Endothelial cell of umbilical vein (primary cell): Measurements from ENCODE around the gene PTGER3. TPM values are rescaled to one million over a fixed set of nuclear protein-coding genes. Genes with fewer than 3 reads are reported as not detected.

Experiments used
- BruUV-seq: library from RNA; stranded (reverse); fragments of 400-500 nt; replicated peaks from 2 replicates; lab custom pipeline; 2021; lab: Mats Ljungman, UMichigan
- CTCF ChIA-PET: fragments of 300-600, 350-600 bp; sonication (Branson Sonifier 250); formaldehyde crosslinking; loops from one replicate; lab custom pipeline; 2021; ENCODE audit warnings: antibody characterized with exemption, inconsistent platforms; lab: Charles Lee
- POLR2A ChIA-PET: fragments of 300-600, 350-600 bp; sonication (Branson Sonifier 250); formaldehyde crosslinking; loops from one replicate; lab custom pipeline; 2021; ENCODE audit warnings: antibody characterized with exemption, inconsistent platforms; lab: Charles Lee
- DNase-seq: peaks from one replicate; pipeline ENCODE4 v3.0.0-alpha.2; 2011; ENCODE audit warnings: low read depth, low spot score
- FAIRE-seq: peaks from 2 replicates; lab custom pipeline; 2011; peaks lifted over from hg19 to GRCh38; lab: Jason Lieb, UNC
- H2AFZ ChIP-seq: 2 replicates; pipeline ENCODE4 v1.6.0; 2012; ENCODE audit warnings: low read depth, low read length, control low read depth, inconsistent platforms
- H3K27ac ChIP-seq: 2 replicates; pipeline ENCODE4 v1.5.1; 2011; ENCODE audit warnings: low read depth, mild to moderate bottlenecking, control low read depth, low read length, moderate library complexity; ENCODE audit not compliant: insufficient read depth
- H3K27me3 ChIP-seq, 2 experiments: 2 replicates each; pipeline versions ENCODE4 v1.6.0 to v1.6.1; 2011; ENCODE audit warnings: low read length in 2 of 2, mixed read lengths in 1 of 2; ENCODE audit not compliant: control insufficient read depth in 2 of 2, insufficient read depth in 2 of 2
- H3K36me3 ChIP-seq, 2 experiments: 2 replicates in 1 of 2; 3 replicates in 1 of 2; pipeline ENCODE4 v1.5.1; 2011; ENCODE audit warnings: low read length in 2 of 2, mild to moderate bottlenecking in 1 of 2, moderate library complexity in 1 of 2; ENCODE audit not compliant: control insufficient read depth in 2 of 2, insufficient read depth in 2 of 2; ENCODE audit errors: extremely low read depth in 1 of 2
- H3K4me1 ChIP-seq: 3 replicates; pipeline ENCODE4 v1.5.1; 2011; ENCODE audit warnings: mild to moderate bottlenecking, low read length; ENCODE audit not compliant: control insufficient read depth, insufficient read depth; ENCODE audit errors: extremely low read depth
- H3K4me2 ChIP-seq: 2 replicates; pipeline ENCODE4 v1.6.1; 2011; ENCODE audit warnings: low read length, control low read depth, mixed read lengths; ENCODE audit not compliant: insufficient read depth
- H3K4me3 ChIP-seq, 3 experiments: fragments of 200-600 bp in 1 of 3; sonication (generic), shearing (Covaris generic) in 1 of 3; replicated peaks in 1 of 3; 2 replicates each; pipeline ENCODE4 v1.5.1; 2011 to 2016; ENCODE audit warnings: control low read depth in 3 of 3, low read length in 3 of 3, mild to moderate bottlenecking in 2 of 3, inconsistent platforms in 1 of 3, low read depth in 1 of 3, moderate library complexity in 1 of 3; ENCODE audit not compliant: insufficient read depth in 1 of 3
- H3K79me2 ChIP-seq: 2 replicates; pipeline ENCODE4 v1.6.0; 2012; ENCODE audit warnings: low read length, inconsistent platforms; ENCODE audit not compliant: control insufficient read depth, insufficient read depth
- H3K9ac ChIP-seq: replicated peaks from 2 replicates; pipeline ENCODE3; 2011; ENCODE audit warnings: low read length, control low read depth; ENCODE audit not compliant: insufficient read depth; ENCODE audit errors: extremely low read depth
- H3K9me1 ChIP-seq: replicated peaks from 3 replicates; pipeline ENCODE4 v1.6.0; 2011; ENCODE audit warnings: mild to moderate bottlenecking, low read length; ENCODE audit not compliant: control insufficient read depth, insufficient read depth; ENCODE audit errors: extremely low read depth
- H3K9me3 ChIP-seq: replicated peaks from 2 replicates; pipeline ENCODE4 v1.5.1; 2012; ENCODE audit warnings: low read length, inconsistent platforms; ENCODE audit not compliant: control insufficient read depth, insufficient read depth
- H4K20me1 ChIP-seq: replicated peaks from 2 replicates; pipeline ENCODE3; 2011; ENCODE audit warnings: mild to moderate bottlenecking, low read length; ENCODE audit not compliant: control insufficient read depth, insufficient read depth; ENCODE audit errors: extremely low read depth
- CTCF ChIP-seq, 2 donors: IDR thresholded peaks; 1 replicate in 1 of 2; 2 replicates in 1 of 2; pipeline ENCODE4 v1.5.1; 2011; ENCODE audit warnings: low read length in 2 of 2, mild to moderate bottlenecking in 2 of 2, moderate library complexity in 2 of 2, control low read depth in 1 of 2, inconsistent platforms in 1 of 2, low read depth in 1 of 2; ENCODE audit not compliant: insufficient read depth in 1 of 2; ENCODE audit errors: extremely low read depth in 1 of 2
- EZH2 ChIP-seq: IDR thresholded peaks from 2 replicates; pipeline ENCODE4 v1.6.1; 2012; ENCODE audit warnings: borderline replicate concordance, low read depth, mild to moderate bottlenecking, moderate library complexity, low read length, inconsistent platforms; ENCODE audit not compliant: severe bottlenecking
- FOS ChIP-seq: IDR thresholded peaks from 2 replicates; pipeline ENCODE4 v1.6.1; 2011; ENCODE audit warnings: mild to moderate bottlenecking, low read length, moderate library complexity, borderline replicate concordance; ENCODE audit not compliant: insufficient read depth
- GATA2 ChIP-seq: IDR thresholded peaks from 2 replicates; pipeline ENCODE4 v1.7.0; 2011; ENCODE audit warnings: low read depth, mild to moderate bottlenecking, moderate library complexity, mixed read lengths, low read length; ENCODE audit not compliant: insufficient read length, insufficient read depth
- JUN ChIP-seq: IDR thresholded peaks from 2 replicates; pipeline ENCODE4 v1.6.1; 2011; ENCODE audit warnings: borderline replicate concordance, low read depth; ENCODE audit not compliant: insufficient read length, insufficient read depth
- MAX ChIP-seq: IDR thresholded peaks from 2 replicates; pipeline ENCODE4 v1.6.1; 2011; ENCODE audit not compliant: insufficient read depth, insufficient read length
- MYC ChIP-seq: IDR thresholded peaks from one replicate; pipeline ENCODE4 v1.6.1; 2011; ENCODE audit warnings: mild to moderate bottlenecking, low read depth, low read length
- POLR2A ChIP-seq: IDR thresholded peaks from 2 replicates; pipeline ENCODE4 v1.6.1; 2012; ENCODE audit warnings: low read depth, mild to moderate bottlenecking, control low read depth, low read length
- POLR2AphosphoS5 ChIP-seq: IDR thresholded peaks from 2 replicates; pipeline ENCODE4 v1.6.1; 2012; ENCODE audit warnings: low read depth, mild to moderate bottlenecking, control low read depth, low read length, moderate library complexity; ENCODE audit not compliant: insufficient read depth
- dilution Hi-C: fragments of 300-500 bp; cut with MboI; formaldehyde crosslinking; loops from one replicate; pipeline ENCODE4 v1.15.0; 2019; ENCODE audit warnings: low sequenced_read_pairs; ENCODE audit not compliant: extremely low pct_ligation_motif_present
- intact Hi-C: fragments of 100-400 bp; cut with micrococcal nuclease; formaldehyde crosslinking; loops from one replicate; pipeline ENCODE4 v1.10.0; 2022
- polyA plus RNA-seq, 4 experiments: library from polyadenylated mRNA; depleted of rRNA in 3 of 4; stranded (reverse) in 3 of 4; unstranded in 1 of 4; fragments of >200 nt; gene quantifications; 2 replicates each; pipeline versions ENCODE4 v1.2.1 to v1.2.3, GENCODE V29; 2011 to 2012; ENCODE audit warnings: missing spikeins in 1 of 4
- total RNA-seq: library from RNA; stranded (reverse); gene quantifications from 2 replicates; pipeline ENCODE4 v1.2.3, GENCODE V29; 2021

PTGER3 gene
- total and polyA plus RNA-seq, 2 donors (not counting 3 experiments of a cell fraction or from before 2014, with no cell fraction given), result 0.01 TPM; not detected in 1

GRCh38 chr1:71019233-71019969 lies 28.2 kb downstream of the PTGER3 start:
- no peaks in the 10 kb centered on the region for H3K36me3 ChIP-seq
- no peak overlapping the region for H3K9ac ChIP-seq
- dilution Hi-C loops (no loop called here), intact Hi-C loops (no loop called here)
- BruUV-seq, result no TSS peak
- no peaks in the 10 kb centered on the region for H4K20me1 ChIP-seq
- H2AFZ ChIP-seq, result no peak overlapping the region
- no peaks in the 10 kb centered on the region for H3K4me1 ChIP-seq
- no peaks in the 10 kb centered on the region for H3K9me3 ChIP-seq
- H3K79me2 ChIP-seq, result no peaks in the 10 kb centered on the region
- POLR2A ChIA-PET, result no interaction called here
- TF ChIP-seq EZH2, result no peak
- no peak for TF ChIP-seq GATA2
- TF ChIP-seq CTCF (IDR thresholded peaks at IDR 0.05; ENCODE audit: extremely low read depth in 1 of 2, insufficient read depth in 1 of 2, low read depth in 1 of 2, low read length in 2 of 2), result no peak
- no peak for TF ChIP-seq POLR2A
- TF ChIP-seq FOS, result no peak
- TF ChIP-seq JUN, result no peak
- TF ChIP-seq POLR2AphosphoS5, result no peak
- TF ChIP-seq MYC, result no peak
- no peak for TF ChIP-seq MAX
- no peaks in the 10 kb centered on the region for H3K27me3 ChIP-seq
- H3K27ac ChIP-seq, result no peak overlapping the region
- DNase-seq (no peak), FAIRE-seq (no peak)
- no peaks in the 10 kb centered on the region for H3K9me1 ChIP-seq
- CTCF ChIA-PET, result no interaction called here
- H3K4me3 ChIP-seq, result no peak overlapping the region
- no peak overlapping the region for H3K4me2 ChIP-seq
